ENCODE measurements around the gene CPO.

- TF ChIP-seq CTCF (conservative IDR thresholded peaks at IDR 0.05; ENCODE audit: low read length) (no peak), EZH2phosphoT487 (IDR thresholded peaks at IDR 0.05; ENCODE audit: borderline replicate concordance) (no peak)
These were observed 35.2 kb downstream of the CPO start for GRCh38 chr2:206974551-206974950.

Data from Loucy (cell line).